Transverse colon (tissue), 4 donors: Measurements from ENCODE around the gene LRP1B.

Experiments used
- CTCF ChIP-seq, 5 experiments: fragments of 200-600 bp in 3 of 5; fragments of 450-650 bp in 2 of 5; sonication (generic) in 3 of 5; IDR thresholded peaks; 1 replicate in 2 of 5; 2 replicates in 3 of 5; pipeline ENCODE4 v1.5.1; 2016 to 2017; ENCODE audit warnings: antibody characterized with exemption in 5 of 5, inconsistent platforms in 3 of 5, mild to moderate bottlenecking in 2 of 5, moderate library complexity in 1 of 5
- POLR2AphosphoS5 ChIP-seq, 3 donors: sonication (generic); formaldehyde crosslinking; IDR thresholded peaks; one replicate each; pipeline ENCODE4 v1.6.1; 2016; ENCODE audit warnings: antibody characterized with exemption in 3 of 3

GRCh38 chr2:141871913-141872634, 258.7 kb downstream of the LRP1B start:
- TF ChIP-seq CTCF (IDR thresholded peaks at IDR 0.05) (no peak), POLR2AphosphoS5 (IDR thresholded peaks at IDR 0.05) (no peak)
